GM12878 (cell line): Measurements from ENCODE around the gene DCAF4. TPM values are rescaled to one million over a fixed set of nuclear protein-coding genes. Genes with fewer than 3 reads are reported as not detected.
"Not testable (repeated sequence)": the region's sequence is repeated elsewhere in the genome, so short reads cannot be mapped to it uniquely, and the experiment has no call there.

Source experiments
- ATAC-seq: fragments of 200-7000 bp; cut with Tn5 transposase; 3 replicates; pipeline ENCODE4 v1.9.1; 2020; ENCODE audit warnings: mild to moderate bottlenecking, moderate library complexity
- BruUV-seq: library from RNA; stranded (reverse); fragments of 400-500 nt; replicated peaks from 2 replicates; lab custom pipeline; 2021; lab: Mats Ljungman, UMichigan
- CTCF ChIA-PET: fragments of 300-600 bp; sonication (Branson Sonifier 250); formaldehyde crosslinking; extraction: SDS; loops from one replicate; lab custom pipeline; 2021; ENCODE audit warnings: inconsistent platforms; lab: Yijun Ruan, JAX
- POLR2A ChIA-PET: fragments of 350-600 bp; formaldehyde crosslinking; extraction: SDS; loops from one replicate; lab custom pipeline; 2021; ENCODE audit warnings: inconsistent platforms; lab: Charles Lee
- RAD21 ChIA-PET: fragments of 300-600 bp; sonication (Branson Sonifier 250); formaldehyde crosslinking; loops from one replicate; lab custom pipeline; 2023; ENCODE audit warnings: antibody characterized with exemption; ENCODE audit not compliant: unreplicated experiment; lab: Charles Lee
- SMC1A ChIA-PET: fragments of 300-600 bp; sonication (Branson Sonifier 250); formaldehyde crosslinking; loops from one replicate; lab custom pipeline; 2023; ENCODE audit not compliant: unreplicated experiment, uncharacterized antibody; lab: Charles Lee
- DNase-seq: peaks from one replicate; pipeline ENCODE4 v3.0.0-alpha.2; 2011; ENCODE audit warnings: low read depth, low spot score
- FAIRE-seq: peaks from 3 replicates; lab custom pipeline; 2011; peaks lifted over from hg19 to GRCh38; lab: Jason Lieb, UNC
- H2AFZ ChIP-seq: 2 replicates; pipeline ENCODE4 v1.6.0; 2011; ENCODE audit warnings: low read depth, low read length, control low read depth; ENCODE audit not compliant: control insufficient read depth
- H3K27ac ChIP-seq: 2 replicates; pipeline ENCODE4 v1.5.1; 2011; ENCODE audit warnings: control low read depth; ENCODE audit not compliant: control insufficient read depth, insufficient read depth
- H3K27me3 ChIP-seq, 2 experiments: replicated peaks in 1 of 2; 2 replicates each; pipeline versions ENCODE4 v1.6.0 to v1.6.1; 2011; ENCODE audit warnings: low read length in 1 of 2; ENCODE audit not compliant: control insufficient read depth in 2 of 2, insufficient read depth in 2 of 2
- H3K36me3 ChIP-seq, 2 experiments: 2 replicates each; pipeline ENCODE4 v1.5.1; 2011; ENCODE audit warnings: low read length in 1 of 2; ENCODE audit not compliant: control insufficient read depth in 2 of 2, insufficient read depth in 2 of 2
- H3K4me1 ChIP-seq: 2 replicates; pipeline ENCODE4 v1.6.1; 2011; ENCODE audit warnings: mild to moderate bottlenecking, low read length, moderate library complexity, mixed read lengths; ENCODE audit not compliant: control insufficient read depth, insufficient read depth
- H3K4me2 ChIP-seq: 2 replicates; pipeline ENCODE4 v1.6.0; 2011; ENCODE audit warnings: control low read depth; ENCODE audit not compliant: control insufficient read depth, insufficient read depth
- H3K4me3 ChIP-seq: fragments of 200-600 bp; sonication (generic); 2 replicates; pipeline ENCODE4 v1.5.1; 2016
- H3K79me2 ChIP-seq: 2 replicates; pipeline ENCODE4 v1.6.0; 2011; ENCODE audit warnings: low read length; ENCODE audit not compliant: control insufficient read depth, insufficient read depth
- H3K9ac ChIP-seq: 2 replicates; pipeline ENCODE4 v1.8.0; 2011; ENCODE audit warnings: low read length, control low read depth, mixed read lengths; ENCODE audit not compliant: control insufficient read depth, insufficient read depth
- H3K9me3 ChIP-seq: replicated peaks from 3 replicates; pipeline ENCODE4 v1.5.1; 2011; ENCODE audit warnings: mild to moderate bottlenecking, low read length; ENCODE audit not compliant: control insufficient read depth, insufficient read depth
- H4K20me1 ChIP-seq: 2 replicates; pipeline ENCODE4 v1.6.0; 2011; ENCODE audit not compliant: control insufficient read depth, insufficient read depth
- NBN ChIP-seq: fragments of 450-650 bp; IDR thresholded peaks from 2 replicates; pipeline ENCODE4 v1.6.1; 2016
- WGBS: methylation state at CpG from one replicate; pipeline ENCODE4 v1.1.6; 2016; ENCODE audit warnings: low lambda C conversion rate; ENCODE audit not compliant: insufficient replicate concordance, insufficient coverage; ENCODE audit errors: missing lambda C conversion rate; 5-methylcytosine and 5-hydroxymethylcytosine counted together
- in situ Hi-C: fragments of 300-500 bp; cut with MboI; formaldehyde crosslinking; loops from 9 replicates; pipeline ENCODE4 v1.14.3; 2018; ENCODE audit warnings: mixed read lengths
- intact Hi-C: fragments of 100-400 bp; cut with micrococcal nuclease; formaldehyde crosslinking; loops from one replicate; pipeline ENCODE4 v1.14.2; 2022; ENCODE audit not compliant: unreplicated experiment
- polyA plus RNA-seq, 11 experiments: library from polyadenylated mRNA; depleted of rRNA in 4 of 11; unstranded in 6 of 11; stranded (reverse) in 5 of 11; fragments of >200 nt; fragmentation: Nextera tagmentation in 4 of 11; fragmentation: Illumina TruSeq in 1 of 11; extraction: Ambion mirVana in 4 of 11; extraction: Trizol in 1 of 11; gene quantifications; 1 replicate in 1 of 11; 2 replicates in 10 of 11; pipeline versions ENCODE4 v1.2.1 to v1.2.3, GENCODE V29; 2011 to 2016; ENCODE audit warnings: inconsistent platforms in 2 of 11, missing spikeins in 2 of 11, low read depth in 1 of 11
- total RNA-seq, 4 experiments: library from RNA; depleted of rRNA in 3 of 4; stranded (reverse); fragments of >200 nt in 3 of 4; fragmentation: Illumina TruSeq in 1 of 4; extraction: Trizol in 1 of 4; gene quantifications; 2 replicates each; pipeline versions ENCODE4 v1.2.1 to v1.2.3, GENCODE V29; 2013 to 2021
- TF ChIP-seq, protein P1 (sequence below): fragments of 450-650 bp; IDR thresholded peaks from 2 replicates; pipeline ENCODE4 v1.6.1; 2016; ENCODE audit warnings: mild to moderate bottlenecking

Gene DCAF4
- total and polyA plus RNA-seq, 10 of the 15 experiments (the other 5 are each of a cell fraction or from before 2014, with no cell fraction given) = 2.6 to 51.1 (median 21.0) TPM

DNA sequence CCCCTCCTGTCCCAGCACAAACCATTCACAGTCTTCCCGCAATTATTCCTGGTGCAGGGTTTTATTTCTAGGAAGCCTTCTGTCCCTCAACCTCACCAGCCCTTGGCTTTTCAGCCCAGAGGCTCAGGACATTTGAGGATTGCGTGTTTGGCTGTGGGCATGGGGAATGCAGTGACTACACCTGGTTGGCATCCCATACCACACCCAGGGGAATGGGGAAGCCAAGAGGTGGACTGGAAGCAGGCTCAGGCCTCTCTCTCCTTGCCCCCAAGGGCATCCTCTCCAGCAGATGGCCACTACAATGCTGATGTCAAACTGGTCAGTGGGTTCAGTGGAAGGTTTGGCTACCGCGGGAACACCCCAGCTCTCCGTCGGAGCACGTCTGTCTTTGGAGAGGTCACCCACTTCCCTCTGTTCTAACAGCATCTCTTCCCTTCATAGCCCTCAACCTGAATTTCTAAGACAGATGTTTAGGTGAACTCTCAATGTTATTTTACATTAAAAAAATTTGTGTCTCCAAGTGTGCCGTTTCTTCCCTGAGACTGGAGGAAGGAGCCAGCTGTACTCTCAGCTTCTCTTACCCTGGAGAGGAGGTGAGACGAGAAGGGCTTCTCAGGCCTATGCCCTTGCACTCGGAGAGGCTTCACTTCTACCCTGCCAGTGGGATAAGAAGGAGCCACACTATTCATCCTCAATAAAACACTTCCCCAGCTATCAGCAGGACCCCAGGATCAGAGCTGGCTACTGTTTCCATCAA lies 35.5 kb downstream of the DCAF4 start:
- Histone ChIP-seq H3K27me3 (no peaks in the 10 kb centered on the region), H3K4me2 (no peak overlapping the region), H3K27ac (no peak overlapping the region), H3K36me3 (peaks cover 3 to 16% of the 10 kb centered on the region in 2 experiments)
- FAIRE-seq (no peak), DNase-seq (no peak)
- RAD21 ChIA-PET = no interaction called here
- SMC1A ChIA-PET = no interaction called here
- intact Hi-C loops (no loop called here), in situ Hi-C loops (no loop called here)
- BruUV-seq = no TSS peak
- no peak for TF ChIP-seq NBN
- TF ChIP-seq, protein P1, sequence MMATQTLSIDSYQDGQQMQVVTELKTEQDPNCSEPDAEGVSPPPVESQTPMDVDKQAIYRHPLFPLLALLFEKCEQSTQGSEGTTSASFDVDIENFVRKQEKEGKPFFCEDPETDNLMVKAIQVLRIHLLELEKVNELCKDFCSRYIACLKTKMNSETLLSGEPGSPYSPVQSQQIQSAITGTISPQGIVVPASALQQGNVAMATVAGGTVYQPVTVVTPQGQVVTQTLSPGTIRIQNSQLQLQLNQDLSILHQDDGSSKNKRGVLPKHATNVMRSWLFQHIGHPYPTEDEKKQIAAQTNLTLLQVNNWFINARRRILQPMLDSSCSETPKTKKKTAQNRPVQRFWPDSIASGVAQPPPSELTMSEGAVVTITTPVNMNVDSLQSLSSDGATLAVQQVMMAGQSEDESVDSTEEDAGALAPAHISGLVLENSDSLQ = no peak
- TF ChIP-seq, all 136 proteins: peak for 0
- CTCF ChIA-PET = interaction anchor here (1.1 kb wide), 1 partner anchor 14 kb away, joined by 3 read pairs; no protein-coding TSS in a partner anchor
- POLR2A ChIA-PET = no interaction called here
- no peak for ATAC-seq
- WGBS = 83% methylated on average over 10 of the region's 10 CpGs
- Histone ChIP-seq H4K20me1 (no peaks in the 10 kb centered on the region), H3K79me2 (no peaks in the 10 kb centered on the region), H3K4me1 (no peaks in the 10 kb centered on the region; the same call in 1 of the 2 replicates), H3K9ac (no peak overlapping the region), H2AFZ (no peak overlapping the region), H3K9me3 (no peaks in the 10 kb centered on the region), H3K4me3 (no peak overlapping the region)

DNA sequence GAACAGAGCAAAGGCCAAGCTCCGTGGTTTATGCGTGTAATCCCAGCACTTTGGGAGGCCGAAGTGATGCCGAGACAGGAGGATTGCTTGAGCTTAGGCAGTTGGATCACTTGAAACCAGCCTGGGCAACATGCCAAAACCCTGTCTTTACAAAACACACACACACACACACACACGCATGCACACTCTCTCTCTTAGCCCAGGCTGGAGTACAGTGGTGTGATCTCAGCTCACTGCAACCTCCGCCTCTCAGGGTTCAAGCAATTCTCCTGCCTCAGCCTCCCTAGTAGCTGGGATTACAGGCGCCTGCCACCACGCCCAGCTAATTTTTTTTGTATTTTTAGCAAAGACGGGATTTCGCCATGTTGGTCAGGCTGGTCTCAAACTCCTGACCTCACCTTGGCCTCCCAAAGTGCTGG lies 36.1 kb downstream of the DCAF4 start:
- SMC1A ChIA-PET, H2AFZ ChIP-seq, POLR2A ChIA-PET, H3K27me3 ChIP-seq, BruUV-seq, in situ Hi-C loops, H3K4me3 ChIP-seq, H3K4me2 ChIP-seq, H3K9ac ChIP-seq, H3K27ac ChIP-seq, FAIRE-seq, H4K20me1 ChIP-seq, RAD21 ChIA-PET, H3K4me1 ChIP-seq, DNase-seq, ATAC-seq, H3K79me2 ChIP-seq, intact Hi-C loops, H3K9me3 ChIP-seq: not testable (repeated sequence)
- 86% methylated on average over 10 of the region's 10 CpGs for WGBS
- CTCF ChIA-PET = interaction anchor here (1.1 kb wide), 1 partner anchor 15 kb away, joined by 3 read pairs; no protein-coding TSS in a partner anchor
- H3K36me3 ChIP-seq = peaks cover 3 to 12% of the 10 kb centered on the region in 2 experiments
